Adipocyte (in vitro differentiated cells): ENCODE results near the gene GLG1.

Experiments
- DNase-seq: peaks from one replicate; pipeline ENCODE4 v3.0.0-alpha.2; 2015; ENCODE audit warnings: low read depth
- H3K27me3 ChIP-seq: replicated peaks from 2 replicates; pipeline ENCODE4 v1.7.0; 2013; ENCODE audit warnings: mild to moderate bottlenecking, low read length, moderate library complexity; ENCODE audit not compliant: control insufficient read depth, insufficient read depth
- H3K36me3 ChIP-seq: 2 replicates; pipeline ENCODE4 v1.7.0; 2013; ENCODE audit warnings: low read length, mild to moderate bottlenecking, moderate library complexity; ENCODE audit not compliant: control insufficient read depth, insufficient read depth, severe bottlenecking
- H3K4me1 ChIP-seq: 2 replicates; pipeline ENCODE4 v1.7.0; 2013; ENCODE audit warnings: mild to moderate bottlenecking, low read length, moderate library complexity; ENCODE audit not compliant: control insufficient read depth, insufficient read depth
- H3K4me3 ChIP-seq: 2 replicates; pipeline ENCODE4 v1.7.0; 2013; ENCODE audit warnings: mild to moderate bottlenecking, low read length, moderate library complexity
- H3K9ac ChIP-seq: 2 replicates; pipeline ENCODE4 v1.7.0; 2013; ENCODE audit warnings: mild to moderate bottlenecking, low read length, moderate library complexity
- H3K9me3 ChIP-seq: 2 replicates; pipeline ENCODE4 v1.7.0; 2013; ENCODE audit warnings: mild to moderate bottlenecking, low read length, moderate library complexity; ENCODE audit not compliant: control insufficient read depth

The GLG1 gene

DNA sequence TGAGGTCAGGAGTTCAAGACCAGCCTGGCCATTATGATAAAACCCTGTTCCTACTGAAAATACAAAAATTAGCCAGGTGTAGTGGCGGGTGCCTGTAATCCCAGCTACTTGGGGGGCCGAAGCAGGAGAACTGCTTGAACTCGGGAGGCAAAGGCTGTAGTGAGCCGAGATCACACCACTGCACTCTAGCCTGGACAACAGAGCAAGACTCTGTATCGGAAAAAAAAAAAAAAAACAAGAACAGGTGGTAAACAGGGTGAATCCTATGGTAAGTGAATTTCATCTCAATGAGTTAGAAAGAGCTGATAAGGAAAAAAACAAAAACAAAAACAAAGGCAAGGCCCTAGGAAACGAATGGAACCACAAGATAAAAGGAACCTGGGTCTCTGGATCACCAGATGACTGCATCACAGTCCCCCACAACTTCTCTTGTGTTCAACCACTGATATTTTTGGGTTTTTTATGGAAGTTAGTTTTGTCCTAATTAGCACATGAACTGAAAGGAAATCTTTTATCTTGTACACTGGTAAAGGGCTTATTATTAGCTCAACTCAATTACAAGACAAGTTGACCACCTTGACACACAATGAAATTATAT lies 21.0 kb downstream of the GLG1 start:
- no peak for DNase-seq
- Histone ChIP-seq H3K9ac (no peak overlapping the region), H3K4me1 (peaks cover 16% of the 10 kb centered on the region), H3K9me3 (no peaks in the 10 kb centered on the region), H3K27me3 (no peaks in the 10 kb centered on the region), H3K36me3 (no peaks in the 10 kb centered on the region), H3K4me3 (no peak overlapping the region)

DNA sequence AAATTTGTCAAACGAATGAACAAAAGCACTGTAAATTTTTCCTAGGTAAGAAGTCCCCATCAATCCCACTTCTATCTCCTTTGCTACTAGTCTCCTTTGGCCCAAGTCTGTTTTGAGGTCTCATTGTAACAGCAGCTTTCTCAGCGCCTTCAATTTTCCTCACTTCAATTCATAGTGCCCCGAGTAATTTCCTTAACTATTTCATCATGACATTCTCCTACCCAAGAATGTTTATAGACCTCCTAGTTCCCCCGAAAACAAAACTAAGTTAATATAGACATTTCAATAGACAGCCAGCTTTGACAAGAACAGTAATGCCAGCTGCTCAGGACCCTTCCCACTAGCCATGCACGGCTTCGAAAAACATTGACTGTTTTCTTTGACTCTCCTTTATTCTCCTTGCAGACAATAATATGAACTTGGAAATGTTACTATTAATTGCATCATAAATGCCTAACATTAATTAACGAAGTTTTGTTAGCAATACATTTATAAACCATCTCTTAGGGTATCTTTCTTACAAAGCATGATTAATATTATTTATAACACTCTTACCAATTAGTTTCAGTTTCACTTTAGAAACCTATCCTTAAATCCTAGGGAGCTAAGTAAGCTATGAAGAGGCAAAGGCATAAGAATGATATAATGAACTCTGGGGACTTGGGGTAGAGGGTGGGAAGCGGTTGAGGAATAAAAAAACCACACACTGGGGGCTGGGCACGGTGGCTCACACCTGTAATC lies 22.8 kb downstream of the GLG1 start:
- Histone ChIP-seq H3K4me1 (peaks cover 15% of the 10 kb centered on the region), H3K27me3 (no peaks in the 10 kb centered on the region), H3K9ac (no peak overlapping the region), H3K4me3 (no peak overlapping the region), H3K9me3 (no peaks in the 10 kb centered on the region), H3K36me3 (no peaks in the 10 kb centered on the region)
- DNase-seq = no peak

DNA sequence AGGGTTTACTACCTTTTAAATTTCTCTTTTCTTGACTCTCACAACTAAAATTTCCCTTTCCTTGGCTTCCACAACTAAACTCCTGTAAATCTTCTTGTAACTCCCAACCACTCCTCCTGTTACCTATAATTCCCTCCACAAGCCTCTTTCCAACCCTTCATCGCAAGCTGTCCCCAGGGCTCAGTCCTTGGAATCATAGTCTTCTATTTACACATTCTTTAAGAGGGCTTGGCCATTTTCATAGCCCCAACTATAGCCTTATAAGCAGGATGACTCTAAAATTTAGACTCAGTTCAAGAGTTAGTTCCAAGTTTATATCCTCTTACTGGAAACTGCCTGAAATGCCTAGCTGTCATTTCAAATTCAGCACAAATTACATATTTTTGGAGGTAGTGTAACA lies 23.9 kb downstream of the GLG1 start:
- peak; percentile 27 for DNase-seq
- Histone ChIP-seq H3K36me3 (no peaks in the 10 kb centered on the region), H3K4me3 (no peak overlapping the region), H3K9ac (no peak overlapping the region), H3K27me3 (no peaks in the 10 kb centered on the region), H3K4me1 (peaks cover 22% of the 10 kb centered on the region), H3K9me3 (no peaks in the 10 kb centered on the region)

DNA sequence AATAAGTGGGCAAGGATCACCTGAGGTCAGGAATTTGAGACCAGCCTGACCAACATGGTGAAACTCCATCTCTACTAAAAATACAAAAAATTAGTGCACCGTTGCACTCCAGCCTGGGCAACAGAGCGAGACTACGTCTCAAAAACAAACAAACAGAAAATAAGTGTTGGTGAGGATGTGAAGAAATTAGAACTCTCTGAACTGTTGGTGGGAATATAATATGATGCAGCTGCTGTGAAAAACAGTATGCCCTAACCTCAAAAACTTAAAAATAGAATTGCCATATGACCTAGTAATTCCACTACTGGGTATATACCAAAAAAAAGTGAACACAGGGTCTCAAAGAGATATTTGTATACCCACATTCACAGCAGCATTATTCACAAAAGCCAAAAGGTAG lies 26.1 kb downstream of the GLG1 start:
- H3K4me3 ChIP-seq = no peak overlapping the region
- H3K9me3 ChIP-seq = no peaks in the 10 kb centered on the region
- no peaks in the 10 kb centered on the region for H3K36me3 ChIP-seq
- no peaks in the 10 kb centered on the region for H3K27me3 ChIP-seq
- peaks cover 25% of the 10 kb centered on the region for H3K4me1 ChIP-seq
- no peak for DNase-seq
- no peak overlapping the region for H3K9ac ChIP-seq

DNA sequence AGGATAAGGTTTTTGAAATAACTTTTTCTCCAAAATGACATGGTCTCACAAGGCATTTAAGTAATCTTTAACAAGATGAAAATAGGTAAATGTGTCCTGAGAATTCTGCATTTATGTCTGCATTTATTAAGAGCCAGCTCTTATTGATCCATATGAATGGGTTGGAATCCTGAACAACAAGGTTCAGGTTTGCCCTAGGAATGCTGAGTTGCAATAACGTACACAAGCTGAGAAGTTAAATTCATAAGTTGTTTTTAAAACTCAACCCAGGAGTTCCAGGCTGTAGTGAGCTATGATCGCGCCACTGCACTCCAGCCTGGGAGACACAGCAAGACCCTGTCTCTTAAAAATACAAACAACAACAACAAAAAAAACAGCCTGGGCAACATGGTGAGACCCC lies 28.1 kb downstream of the GLG1 start:
- Histone ChIP-seq H3K4me3 (no peak overlapping the region), H3K27me3 (no peaks in the 10 kb centered on the region), H3K9ac (no peak overlapping the region), H3K9me3 (no peaks in the 10 kb centered on the region), H3K36me3 (no peaks in the 10 kb centered on the region), H3K4me1 (peaks cover 21% of the 10 kb centered on the region)
- no peak for DNase-seq

DNA sequence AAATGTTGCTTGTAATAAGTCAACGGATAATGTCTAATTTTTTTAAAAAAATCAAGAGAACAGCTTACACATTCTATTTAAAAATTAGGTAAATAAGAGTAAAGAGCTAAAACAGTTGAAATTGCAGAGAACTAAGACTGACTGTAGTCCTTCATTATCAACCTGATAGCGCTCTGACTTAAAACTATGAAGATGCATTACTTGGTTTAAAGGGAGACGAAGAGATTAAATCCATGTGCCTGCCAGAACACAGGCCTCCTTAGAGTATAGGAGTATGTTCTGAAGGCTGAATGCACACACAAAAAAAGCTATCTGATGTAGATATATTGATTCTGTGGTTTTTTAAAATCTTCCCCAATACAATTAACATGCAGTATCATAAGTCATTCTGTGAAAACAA lies 28.5 kb downstream of the GLG1 start:
- H3K27me3 ChIP-seq = no peaks in the 10 kb centered on the region

DNA sequence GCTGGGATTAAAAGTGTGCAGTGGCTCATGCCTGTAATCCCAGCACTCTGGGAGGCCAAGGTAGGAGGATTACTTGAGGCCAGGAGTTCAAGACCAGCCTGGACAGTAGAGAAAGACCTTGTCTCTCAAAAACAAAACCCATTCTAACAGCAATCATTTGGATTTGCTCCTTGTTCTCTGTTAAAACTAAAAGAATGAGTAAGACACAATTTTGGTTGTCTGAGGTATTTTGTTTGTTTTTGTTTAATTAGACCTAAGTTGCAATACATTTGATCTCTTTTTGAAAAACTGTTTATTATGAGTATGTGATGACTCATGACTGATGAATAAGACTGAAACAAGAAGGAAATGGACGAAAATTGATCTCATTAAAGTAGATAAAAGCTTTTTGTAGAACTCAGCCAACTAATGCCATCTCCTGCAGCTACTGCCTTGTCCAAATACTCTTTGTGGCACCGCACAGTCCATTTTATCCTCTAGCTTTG lies 29.0 kb downstream of the GLG1 start:
- Histone ChIP-seq H3K4me3 (no peak overlapping the region), H3K9me3 (no peaks in the 10 kb centered on the region), H3K36me3 (no peaks in the 10 kb centered on the region), H3K9ac (no peak overlapping the region), H3K4me1 (peaks cover 17% of the 10 kb centered on the region), H3K27me3 (no peaks in the 10 kb centered on the region)
- DNase-seq = peak; percentile 63

More for the DNA sequence above, 28.5 kb downstream of the GLG1 start:
- no peaks in the 10 kb centered on the region for H3K36me3 ChIP-seq
- no peak overlapping the region for H3K9ac ChIP-seq
- H3K4me3 ChIP-seq = no peak overlapping the region
- DNase-seq = no peak
- peaks cover 21% of the 10 kb centered on the region for H3K4me1 ChIP-seq
- H3K9me3 ChIP-seq = no peaks in the 10 kb centered on the region

DNA sequence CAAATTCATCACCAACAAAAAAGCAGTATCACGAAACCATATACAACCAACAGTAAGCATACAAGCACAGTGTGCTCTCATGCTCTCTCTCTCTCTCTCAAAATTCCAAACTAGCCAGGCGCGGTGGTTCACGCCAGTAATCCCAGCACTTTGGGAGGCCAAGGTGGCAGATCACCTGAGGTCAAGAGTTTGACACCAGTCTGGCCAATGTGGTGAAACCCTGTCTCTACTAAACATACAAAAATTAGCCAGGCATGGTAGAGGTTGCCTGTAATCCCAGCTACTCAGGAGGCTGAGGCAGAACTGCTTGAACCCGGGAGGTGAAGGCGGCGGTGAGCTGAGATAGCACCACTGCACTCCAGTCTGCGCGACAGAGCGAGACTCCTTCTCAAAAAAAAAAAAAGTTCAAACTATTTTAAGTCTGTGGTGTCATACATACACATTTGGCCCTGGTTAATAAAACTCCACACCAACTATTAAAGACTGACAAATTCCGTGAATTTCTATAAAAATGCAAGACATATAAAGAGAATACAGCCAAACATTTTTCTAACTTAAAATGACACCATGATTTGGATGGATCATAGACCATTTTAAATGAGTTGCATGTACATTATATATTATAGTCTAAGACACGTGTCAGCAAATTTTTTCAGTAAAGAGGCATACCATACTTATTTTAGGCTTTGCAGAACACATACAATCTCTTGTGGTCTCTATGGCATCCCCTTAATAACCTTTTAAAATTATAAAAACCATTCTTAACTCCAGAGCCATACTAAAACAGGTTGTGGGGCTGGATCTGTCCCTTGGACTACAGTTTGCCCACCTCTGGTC lies 30.9 kb downstream of the GLG1 start:
- H3K4me1 ChIP-seq = peaks cover 14% of the 10 kb centered on the region
- no peaks in the 10 kb centered on the region for H3K27me3 ChIP-seq
- H3K9ac ChIP-seq = no peak overlapping the region
- H3K4me3 ChIP-seq = no peak overlapping the region
- H3K36me3 ChIP-seq = no peaks in the 10 kb centered on the region
- H3K9me3 ChIP-seq = no peaks in the 10 kb centered on the region
- DNase-seq = no peak

DNA sequence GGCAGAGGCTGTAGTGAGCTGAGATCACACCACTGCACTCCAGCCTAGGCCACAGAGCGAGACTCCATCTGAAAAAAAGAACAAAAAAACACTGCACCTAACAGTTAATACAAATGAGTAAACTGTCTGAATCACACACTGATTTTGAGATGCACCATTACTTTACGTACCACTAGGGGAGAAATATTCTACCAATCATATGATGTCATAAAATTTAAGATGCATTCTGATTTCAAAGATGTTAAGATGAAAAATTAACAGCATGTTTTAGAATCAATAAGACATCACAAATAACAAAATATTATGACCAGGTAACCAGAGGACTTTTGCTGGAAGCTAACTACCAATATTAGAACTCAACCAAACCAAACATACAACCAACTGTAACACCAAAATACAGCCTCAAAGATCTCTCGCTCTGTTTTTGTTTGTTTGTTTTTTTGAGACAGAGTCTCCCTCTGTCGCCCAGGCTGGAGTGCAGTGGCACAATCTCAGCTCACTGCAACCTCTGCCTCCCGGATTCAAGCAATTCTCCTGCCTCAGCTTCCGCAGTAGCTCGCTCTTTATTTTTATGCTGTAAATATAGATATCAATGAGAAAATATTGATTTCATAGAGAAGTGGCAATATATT lies 31.6 kb downstream of the GLG1 start:
- H3K4me1 ChIP-seq = peaks cover 10% of the 10 kb centered on the region
- H3K4me3 ChIP-seq = no peak overlapping the region
- H3K36me3 ChIP-seq = no peaks in the 10 kb centered on the region
- H3K27me3 ChIP-seq = no peaks in the 10 kb centered on the region
- H3K9ac ChIP-seq = no peak overlapping the region
- no peak for DNase-seq
- no peaks in the 10 kb centered on the region for H3K9me3 ChIP-seq

DNA sequence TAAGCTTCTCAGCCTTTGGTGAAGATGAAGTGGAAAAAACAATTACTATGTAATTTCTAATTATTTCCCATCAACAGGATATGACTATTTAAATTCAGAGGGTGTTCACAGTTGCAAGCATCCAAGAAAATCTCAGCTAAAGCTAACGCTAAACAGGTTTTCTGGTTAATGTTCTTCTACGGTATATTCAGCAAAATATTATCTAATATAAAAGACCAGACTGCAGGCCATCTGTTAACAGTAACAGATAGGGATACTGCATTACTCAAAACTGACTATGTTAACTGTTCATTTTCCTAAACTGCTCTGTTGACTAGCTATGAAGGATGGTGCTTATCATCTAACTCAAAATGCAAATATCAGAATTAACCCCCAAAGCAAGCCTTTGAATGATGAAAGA lies 32.8 kb downstream of the GLG1 start:
- H3K9me3 ChIP-seq = no peaks in the 10 kb centered on the region
- no peaks in the 10 kb centered on the region for H3K36me3 ChIP-seq
- H3K9ac ChIP-seq = no peak overlapping the region
- H3K4me1 ChIP-seq = peaks cover 10% of the 10 kb centered on the region
- no peak for DNase-seq
- no peak overlapping the region for H3K4me3 ChIP-seq
- H3K27me3 ChIP-seq = no peaks in the 10 kb centered on the region

DNA sequence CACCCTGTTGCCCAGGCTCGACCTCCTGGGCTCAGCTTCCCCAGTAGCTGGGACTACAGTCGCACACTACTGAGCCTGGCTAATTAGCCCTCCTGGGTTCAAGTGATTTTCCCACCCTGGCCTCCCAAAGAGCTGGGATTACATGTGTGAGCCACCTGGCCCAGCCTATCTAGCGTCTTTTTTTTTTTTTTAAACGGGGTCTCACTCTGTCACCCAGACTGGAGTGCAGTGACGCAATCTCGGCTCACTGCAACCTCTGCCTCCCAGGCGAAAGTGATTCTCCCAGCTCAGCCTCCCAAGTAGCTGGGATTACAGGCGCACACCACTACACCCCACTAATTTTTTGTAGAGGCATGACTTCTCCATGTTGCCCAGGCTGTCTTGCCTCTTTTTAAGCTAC lies 33.3 kb downstream of the GLG1 start:
- Histone ChIP-seq H3K9ac (no peak overlapping the region), H3K36me3 (no peaks in the 10 kb centered on the region), H3K4me1 (peaks cover 14% of the 10 kb centered on the region), H3K27me3 (no peaks in the 10 kb centered on the region), H3K4me3 (no peak overlapping the region), H3K9me3 (no peaks in the 10 kb centered on the region)
- DNase-seq = no peak
